K562 (cell line): ENCODE measurements around the gene FSHR. TPM values are rescaled to one million over a fixed set of nuclear protein-coding genes. Genes with fewer than 3 reads are reported as not detected.

ENCODE experiments used
- ATAC-seq: fragments of 200-7000 bp; cut with Tn5 transposase; 3 replicates; pipeline ENCODE4 v1.9.1; 2020; ENCODE audit warnings: moderate library complexity
- BruUV-seq: library from RNA; stranded (reverse); fragments of 400-500 nt; replicated peaks from 2 replicates; lab custom pipeline; 2021; lab: Mats Ljungman, UMichigan
- CTCF ChIA-PET: fragments of 300-600 bp; formaldehyde crosslinking; extraction: SDS; loops from one replicate; lab custom pipeline; 2021; ENCODE audit warnings: low intra/inter-chr PET ratio; lab: Yijun Ruan, JAX
- POLR2A ChIA-PET: fragments of 300-600, 350-650 bp; sonication (Branson Sonifier 250); formaldehyde crosslinking; extraction: SDS; loops from one replicate; lab custom pipeline; 2021; ENCODE audit warnings: antibody characterized with exemption, inconsistent platforms; lab: Yijun Ruan, JAX
- DNase-seq, 4 experiments: peaks; one replicate each; pipeline versions ENCODE4 v3.0.0 to v3.0.0-alpha.2; 2011 to 2018; ENCODE audit warnings: low spot score in 3 of 4, mixed read lengths in 3 of 4; ENCODE audit errors: extremely low read depth in 1 of 4
- FAIRE-seq: peaks from 2 replicates; lab custom pipeline; 2011; peaks lifted over from hg19 to GRCh38; lab: Jason Lieb, UNC
- H2AFZ ChIP-seq: 2 replicates; pipeline ENCODE4 v1.6.0; 2011; ENCODE audit warnings: low read depth, low read length, control low read depth, inconsistent platforms
- H3K27ac ChIP-seq: fragments of 200-600 bp; 3 replicates; pipeline ENCODE4 v1.8.0; 2011; ENCODE audit warnings: low read depth, mild to moderate bottlenecking, control low read depth, inconsistent platforms, low read length, moderate library complexity, mixed read lengths; ENCODE audit errors: extremely low read depth
- H3K27me3 ChIP-seq, 2 experiments: fragments of 300-600 bp in 1 of 2; 2 replicates in 1 of 2; 3 replicates in 1 of 2; pipeline versions ENCODE4 v1.6.0 to v1.8.0; 2011; ENCODE audit warnings: inconsistent platforms in 2 of 2, low read length in 2 of 2, mild to moderate bottlenecking in 1 of 2, mixed read lengths in 1 of 2, moderate library complexity in 1 of 2; ENCODE audit not compliant: control insufficient read depth in 2 of 2, insufficient read depth in 2 of 2
- H3K36me3 ChIP-seq: fragments of 300-600 bp; 3 replicates; pipeline ENCODE4 v1.8.0; 2011; ENCODE audit warnings: mild to moderate bottlenecking, low read length, inconsistent platforms; ENCODE audit not compliant: control insufficient read depth, insufficient read depth
- H3K4me1 ChIP-seq, 2 experiments: fragments of 200-600 bp in 1 of 2; replicated peaks in 1 of 2; 2 replicates in 1 of 2; 3 replicates in 1 of 2; pipeline versions ENCODE4 v1.5.1 to v1.8.0; 2011; ENCODE audit warnings: inconsistent platforms in 2 of 2, low read length in 2 of 2, mild to moderate bottlenecking in 1 of 2, mixed read lengths in 1 of 2, moderate library complexity in 1 of 2; ENCODE audit not compliant: control insufficient read depth in 2 of 2, insufficient read depth in 2 of 2
- H3K4me2 ChIP-seq: 2 replicates; pipeline ENCODE4 v1.6.1; 2011; ENCODE audit warnings: low read length, control low read depth, inconsistent platforms, mixed read lengths; ENCODE audit not compliant: insufficient read depth
- H3K4me3 ChIP-seq: fragments of 200-600 bp; sonication (generic), shearing (Covaris generic); 2 replicates; pipeline ENCODE4 v1.5.1; 2016; ENCODE audit warnings: control low read depth, inconsistent platforms
- H3K79me2 ChIP-seq: fragments of 200-600 bp; 3 replicates; pipeline ENCODE4 v1.8.0; 2011; ENCODE audit warnings: low read length, inconsistent platforms; ENCODE audit not compliant: control insufficient read depth, insufficient read depth
- H3K9ac ChIP-seq, 2 experiments: 2 replicates each; pipeline versions ENCODE4 v1.6.0 to v1.6.1; 2011; ENCODE audit warnings: low read depth in 2 of 2, low read length in 2 of 2, control low read depth in 1 of 2, inconsistent platforms in 1 of 2, mild to moderate bottlenecking in 1 of 2, mixed read lengths in 1 of 2; ENCODE audit not compliant: insufficient read depth in 1 of 2
- H3K9me1 ChIP-seq: one replicate; pipeline ENCODE4 v1.6.0; 2011; ENCODE audit warnings: inconsistent platforms, mild to moderate bottlenecking, low read length, moderate library complexity; ENCODE audit not compliant: control insufficient read depth, insufficient read depth
- H3K9me3 ChIP-seq: replicated peaks from 2 replicates; pipeline ENCODE4 v1.5.1; 2011; ENCODE audit warnings: low read depth, low read length, inconsistent platforms; ENCODE audit not compliant: control insufficient read depth, insufficient read depth
- H4K20me1 ChIP-seq: replicated peaks from 2 replicates; pipeline ENCODE4 v1.6.1; 2011; ENCODE audit warnings: low read length, inconsistent platforms, mixed read lengths; ENCODE audit not compliant: control insufficient read depth, insufficient read depth
- ATF3 ChIP-seq, 2 experiments: fragments of 450-650 bp in 1 of 2; sonication (generic) in 1 of 2; formaldehyde crosslinking in 1 of 2; IDR thresholded peaks in 1 of 2; conservative IDR thresholded peaks in 1 of 2; 2 replicates each; pipeline versions ENCODE4 v1.6.1 to v1.8.1; 2016 to 2023; ENCODE audit warnings: mild to moderate bottlenecking in 2 of 2, moderate library complexity in 2 of 2, inconsistent platforms in 1 of 2, missing genetic modification reagents in 1 of 2
- ELF4 ChIP-seq: fragments of 450-650 bp; formaldehyde crosslinking; IDR thresholded peaks from 2 replicates; pipeline ENCODE4 v1.4.0; 2022; ENCODE audit warnings: missing genetic modification characterization
- FOXJ2 ChIP-seq: fragments of 200-800 bp; sonication (Bioruptor generic); IDR thresholded peaks from 2 replicates; pipeline ENCODE4 v1.6.1; 2016; ENCODE audit warnings: missing genetic modification characterization, missing compliant biosample characterization
- KDM4B ChIP-seq, 2 experiments: fragments of 450-650 bp in 1 of 2; sonication (generic) in 1 of 2; IDR thresholded peaks; 2 replicates each; pipeline ENCODE4 v1.6.1; 2016 to 2017; ENCODE audit warnings: borderline replicate concordance in 2 of 2, antibody characterized with exemption in 1 of 2, low read depth in 1 of 2, mild to moderate bottlenecking in 1 of 2
- MEIS2 ChIP-seq: fragments of 450-650 bp; IDR thresholded peaks from 2 replicates; pipeline ENCODE4 v1.6.1; 2014; ENCODE audit warnings: mild to moderate bottlenecking; ENCODE audit not compliant: partially characterized antibody
- TAL1 ChIP-seq: fragments of 450-650 bp; IDR thresholded peaks from 2 replicates; pipeline ENCODE4 v1.6.1; 2016; ENCODE audit warnings: mild to moderate bottlenecking
- TFE3 ChIP-seq: fragments of 450-650 bp; formaldehyde crosslinking; IDR thresholded peaks from 2 replicates; pipeline ENCODE4 v1.4.0; 2020; ENCODE audit warnings: mild to moderate bottlenecking, mixed read lengths
- ZKSCAN1 ChIP-seq: fragments of 150-350 bp; IDR thresholded peaks from 2 replicates; pipeline ENCODE4 v1.6.1; 2016; ENCODE audit warnings: low read depth, low read length
- ZNF695 ChIP-seq: fragments of 450-650 bp; formaldehyde crosslinking; IDR thresholded peaks from 2 replicates; pipeline ENCODE4 v1.4.0; 2020; ENCODE audit warnings: mild to moderate bottlenecking, moderate library complexity
- ZNF707 ChIP-seq: fragments of 250-450 bp; sonication (Bioruptor Pico); conservative IDR thresholded peaks from 2 replicates; pipeline ENCODE4 v1.8.0; 2022; ENCODE audit warnings: inconsistent platforms, mild to moderate bottlenecking, moderate library complexity
- ZNF764 ChIP-seq: fragments of 250-450 bp; sonication (Bioruptor Pico); IDR thresholded peaks from 2 replicates; pipeline ENCODE4 v1.4.0; 2020; ENCODE audit warnings: low read depth, mild to moderate bottlenecking, moderate library complexity
- WGBS: fragments of 100-300 bp; shearing (Covaris generic); methylation state at CpG from one replicate; pipeline ENCODE4 v1.1.6; 2016; ENCODE audit warnings: low coverage, mixed read lengths; ENCODE audit not compliant: insufficient coverage; ENCODE audit errors: missing lambda C conversion rate; 5-methylcytosine and 5-hydroxymethylcytosine counted together
- in situ Hi-C: fragments of 300-500 bp; cut with MboI; formaldehyde crosslinking; loops from 4 replicates; pipeline ENCODE4 v1.15.0; 2018; ENCODE audit warnings: inconsistent platforms, mixed read lengths
- intact Hi-C: fragments of 100-400 bp; cut with micrococcal nuclease; formaldehyde crosslinking; loops from 2 replicates; pipeline ENCODE4 v1.14.2; 2022
- polyA plus RNA-seq, 8 experiments: library from polyadenylated mRNA; depleted of rRNA in 4 of 8; stranded (reverse) in 5 of 8; unstranded in 3 of 8; fragments of >200 nt; fragmentation: Nextera tagmentation in 2 of 8; fragmentation: Illumina TruSeq in 1 of 8; extraction: Ambion mirVana in 2 of 8; extraction: Trizol in 1 of 8; gene quantifications; 2 replicates each; pipeline versions ENCODE4 v1.2.1 to v1.2.3, GENCODE V29; 2011 to 2014; ENCODE audit warnings: inconsistent platforms in 1 of 8, missing spikeins in 1 of 8
- total RNA-seq, 7 experiments: library from RNA; depleted of rRNA in 6 of 7; stranded (reverse); fragments of >200 nt in 6 of 7; fragmentation: Illumina TruSeq in 2 of 7; extraction: Trizol in 2 of 7; gene quantifications; 2 replicates each; pipeline versions ENCODE4 v1.2.1 to v1.2.3, GENCODE V29; 2011 to 2021; ENCODE audit warnings: low replicate concordance in 1 of 7

The FSHR gene
- total and polyA plus RNA-seq, 9 of the 15 experiments (the other 6 are each of a cell fraction or from before 2014, with no cell fraction given), result not detected

GRCh38 chr2:48939232-48939631 lies 215.1 kb downstream of the FSHR start:
- ChIA-PET POLR2A (no interaction called here), CTCF (no interaction called here)
- H3K9me1 ChIP-seq, result no peaks in the 10 kb centered on the region
- no peaks in the 10 kb centered on the region for H3K9me3 ChIP-seq
- H3K4me2 ChIP-seq, result no peak overlapping the region
- H3K4me1 ChIP-seq, result no peaks in the 10 kb centered on the region
- TF ChIP-seq TFE3, result no peak
- TF ChIP-seq KDM4B (IDR thresholded peaks at IDR 0.05; ENCODE audit: borderline replicate concordance in 2 of 2, low read depth in 1 of 2), result no peak
- no peak for TF ChIP-seq TAL1
- no peak for TF ChIP-seq ELF4 (CRISPR knock-in tag)
- no peak for TF ChIP-seq ZNF764 (CRISPR knock-in tag)
- TF ChIP-seq ZKSCAN1, result no peak
- no peak for TF ChIP-seq ZNF707 (CRISPR knock-in tag)
- TF ChIP-seq ATF3 (IDR thresholded peaks at IDR 0.05), result no peak
- TF ChIP-seq ATF3 (CRISPR knock-in tag; conservative IDR thresholded peaks at IDR 0.05), result no peak
- no peak for TF ChIP-seq ZNF695 (CRISPR knock-in tag)
- TF ChIP-seq MEIS2, result no peak
- no peak for TF ChIP-seq FOXJ2 (tag)
- TF ChIP-seq, all 486 proteins: peak for 0
- intact Hi-C loops (no loop called here), in situ Hi-C loops (no loop called here)
- H3K27ac ChIP-seq, result no peak overlapping the region
- no TSS peak for BruUV-seq
- WGBS, result 0% methylated on average over 4 of the region's 4 CpGs
- ATAC-seq (no peak), FAIRE-seq (no peak), DNase-seq (no peak)
- H2AFZ ChIP-seq, result no peak overlapping the region
- no peaks in the 10 kb centered on the region for H3K79me2 ChIP-seq
- no peaks in the 10 kb centered on the region for H3K36me3 ChIP-seq
- no peaks in the 10 kb centered on the region for H4K20me1 ChIP-seq
- H3K27me3 ChIP-seq, result no peaks in the 10 kb centered on the region
- no peak overlapping the region for H3K9ac ChIP-seq
- H3K4me3 ChIP-seq, result no peak overlapping the region
